Cardiac septum (tissue), 1 donor: Measurements from ENCODE around the gene NEURL1B. TPM values are rescaled to one million over a fixed set of nuclear protein-coding genes. Genes with fewer than 3 reads are reported as not detected.

Source experiments
- DNase-seq: peaks from one replicate; pipeline ENCODE4 v3.0.0-alpha.2; 2020; ENCODE audit warnings: low spot score
- intact Hi-C: fragments of 100-400 bp; cut with DNase I; formaldehyde crosslinking; loops from one replicate; pipeline ENCODE4 v1.14.0; 2022
- total RNA-seq: library from RNA; stranded (reverse); fragmentation: NEBNext Ultra II Directional; extraction: Animal tissue kit (Norgen Biotek cat#: 25700); gene quantifications from one replicate; pipeline ENCODE4 v1.2.1, GENCODE V29; 2021
- donor health status: DM: no; HTN: no; CAD: no.

NEURL1B gene
- total RNA-seq, 1 donor from 2014 or later: 19.7 TPM

GRCh38 chr5:172630986-172631385 lies 10.1 kb upstream of the NEURL1B start:
- intact Hi-C loops: no loop called here
- DNase-seq: peak; percentile 51

DNA sequence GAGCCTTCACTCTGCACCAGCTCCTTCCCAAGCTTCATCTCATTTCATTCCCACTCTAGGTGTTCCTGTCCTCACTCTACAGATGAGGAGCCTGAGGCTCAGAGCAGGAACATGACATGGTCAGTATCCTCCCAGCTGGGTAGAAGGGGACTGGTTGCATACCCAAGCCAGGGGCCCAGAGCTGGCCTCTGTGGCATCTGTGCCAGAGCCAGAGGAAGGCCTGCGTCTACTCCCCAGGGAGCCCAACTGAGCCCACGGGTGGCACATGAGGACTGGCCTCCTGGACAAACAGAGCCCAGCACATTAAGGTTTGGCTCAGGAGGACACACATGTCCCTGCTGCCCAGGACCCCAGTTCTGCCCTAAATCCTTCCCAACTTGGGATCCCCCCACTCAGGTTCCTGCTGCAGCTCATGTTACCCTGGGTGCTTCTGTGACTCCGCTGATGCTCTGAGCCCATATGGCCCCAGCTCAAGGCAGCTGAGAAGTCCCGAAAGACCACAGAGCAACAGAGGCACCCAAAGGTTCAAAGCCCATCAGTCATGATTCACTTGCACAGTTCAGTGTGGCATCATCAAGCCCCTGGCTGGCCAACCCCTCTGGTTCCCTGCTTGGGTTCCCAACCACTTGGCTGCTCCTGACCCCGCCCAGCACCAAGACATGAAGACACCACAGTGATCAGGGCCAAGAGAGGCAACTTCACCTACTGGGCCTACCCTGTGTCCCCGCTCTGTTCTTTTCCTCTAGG lies 8.5 kb upstream of the NEURL1B start:
- intact Hi-C loops: no loop called here
- DNase-seq: peak; percentile 62

DNA sequence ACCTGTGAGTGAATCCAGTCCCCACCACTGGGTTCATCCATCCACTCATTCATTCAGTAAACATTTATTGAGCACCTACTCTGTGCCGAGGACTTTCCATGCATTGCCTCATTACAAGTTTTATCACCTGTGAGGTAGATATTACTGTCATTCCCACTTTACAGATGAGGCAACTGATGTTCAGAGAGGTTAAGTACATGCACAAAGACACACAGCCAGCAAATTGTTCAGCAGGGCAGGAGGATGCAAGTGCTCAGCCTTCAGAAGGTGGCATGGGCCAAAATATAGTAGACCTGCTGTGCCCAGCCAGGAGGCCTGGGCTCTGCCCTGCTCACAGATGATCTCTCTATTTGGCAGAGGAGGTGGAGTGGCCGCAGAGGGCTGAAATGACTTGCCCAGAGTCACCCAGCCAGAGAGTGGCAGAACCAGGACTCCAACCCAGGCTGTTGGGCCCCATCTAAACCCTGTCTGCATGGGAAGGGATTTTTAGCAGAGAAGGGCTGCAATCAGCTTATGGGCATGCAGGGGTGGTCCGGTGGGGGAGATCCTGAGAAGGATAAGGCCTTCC lies 7.6 kb upstream of the NEURL1B start:
- intact Hi-C loops: no loop called here
- peak; percentile 71 for DNase-seq

- intact Hi-C loops: no loop called here
- DNase-seq: peak; percentile 70
These were observed 6.8 kb upstream of the NEURL1B start for GRCh38 chr5:172634106-172634899.

DNA sequence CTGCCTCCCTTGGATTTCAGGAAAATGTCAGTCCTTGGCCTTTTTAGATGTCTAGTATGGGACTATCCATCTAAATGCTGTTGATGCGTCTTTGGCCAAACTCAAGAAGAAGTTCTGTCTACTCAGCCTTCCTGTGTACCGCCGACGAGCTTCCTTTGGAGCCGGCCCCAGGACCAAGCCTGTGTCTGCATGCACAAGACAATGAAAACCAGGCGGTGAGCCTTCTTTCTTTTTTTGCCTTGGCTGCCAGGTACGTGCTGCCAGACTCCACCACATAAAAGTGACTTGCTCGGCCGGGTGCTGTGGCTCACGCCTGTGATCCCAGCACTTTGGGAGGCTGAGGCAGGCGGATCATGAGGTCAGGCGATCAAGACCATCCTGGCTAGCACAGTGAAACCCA lies 6.0 kb upstream of the NEURL1B start:
- intact Hi-C loops: no loop called here
- DNase-seq: peak; percentile 58

DNA sequence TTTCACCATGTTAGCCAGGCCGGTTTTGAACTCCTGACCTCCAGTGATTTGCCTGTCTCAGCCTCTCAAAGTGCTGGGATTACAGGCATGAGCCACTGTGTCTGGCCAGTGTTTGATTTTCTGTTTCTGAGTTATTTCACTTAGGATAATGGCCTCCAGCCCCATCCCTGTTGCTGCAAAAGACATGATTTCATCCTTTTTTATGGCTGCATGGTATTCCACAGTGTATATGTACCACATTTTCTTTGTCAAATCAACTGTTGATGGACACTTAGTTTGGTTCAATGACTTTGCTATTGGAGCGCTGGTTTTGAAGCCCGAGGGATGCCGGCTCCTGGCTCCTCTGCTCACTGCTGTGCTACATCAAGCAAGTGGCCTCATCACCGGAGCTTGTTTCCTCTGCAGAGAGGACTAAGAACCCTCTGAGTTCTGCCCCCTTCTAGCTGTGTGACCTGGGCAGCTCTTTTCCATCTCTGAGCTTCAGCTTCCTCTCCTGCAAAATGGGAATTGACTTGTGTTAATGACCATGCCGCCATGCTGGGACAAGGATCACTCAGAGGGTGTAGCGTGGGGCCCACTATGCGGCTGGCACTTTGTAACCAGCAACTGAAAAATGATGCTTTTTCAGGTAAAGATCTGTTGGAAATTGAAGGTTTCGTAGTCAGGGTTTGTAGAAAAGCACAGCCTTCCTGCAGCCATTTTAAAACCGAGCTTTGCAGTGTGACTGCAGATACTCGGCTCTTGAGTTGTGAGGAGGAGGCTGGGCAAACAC lies 4.6 kb upstream of the NEURL1B start:
- DNase-seq: peak; percentile 63

GRCh38 chr5:172637110-172637580 lies 3.9 kb upstream of the NEURL1B start:
- peak; percentile 74 for DNase-seq

More for the DNA sequence above, 4.6 kb upstream of the NEURL1B start:
- intact Hi-C loops: no loop called here

GRCh38 chr5:172637740-172638139 lies 3.3 kb upstream of the NEURL1B start:
- intact Hi-C loops: no loop called here
- DNase-seq: peak; percentile 33

More at GRCh38 chr5:172637110-172637580, 3.9 kb upstream of the NEURL1B start:
- intact Hi-C loops: no loop called here

DNA sequence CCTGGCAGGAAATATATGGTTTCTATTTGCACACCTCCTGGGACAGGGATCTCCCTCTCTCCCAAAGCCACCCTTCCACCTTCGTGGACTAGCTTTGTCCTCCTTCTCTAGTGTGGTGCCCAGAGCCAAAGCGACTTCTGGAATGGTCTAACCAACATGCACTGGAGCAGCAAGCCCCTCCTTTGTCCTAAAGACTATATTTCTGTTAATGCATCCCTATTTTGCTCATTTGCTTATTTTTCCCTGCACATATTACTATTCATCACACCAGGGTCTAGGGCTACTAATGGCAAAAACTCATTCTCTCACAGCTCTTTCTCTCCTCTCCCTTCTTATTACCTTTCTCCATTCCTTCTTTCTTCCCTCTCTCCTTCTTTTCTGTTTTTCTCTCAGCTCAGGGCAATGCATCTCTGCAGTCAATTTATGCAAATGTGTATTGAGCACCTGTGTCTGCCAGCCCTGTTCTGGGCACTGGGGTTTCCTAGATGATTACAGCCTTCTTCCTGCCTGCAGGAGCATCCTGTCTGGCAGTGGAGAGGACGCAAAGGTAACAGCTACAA lies 2.8 kb upstream of the NEURL1B start:
- DNase-seq: peak; percentile 31
- intact Hi-C loops: no loop called here

DNA sequence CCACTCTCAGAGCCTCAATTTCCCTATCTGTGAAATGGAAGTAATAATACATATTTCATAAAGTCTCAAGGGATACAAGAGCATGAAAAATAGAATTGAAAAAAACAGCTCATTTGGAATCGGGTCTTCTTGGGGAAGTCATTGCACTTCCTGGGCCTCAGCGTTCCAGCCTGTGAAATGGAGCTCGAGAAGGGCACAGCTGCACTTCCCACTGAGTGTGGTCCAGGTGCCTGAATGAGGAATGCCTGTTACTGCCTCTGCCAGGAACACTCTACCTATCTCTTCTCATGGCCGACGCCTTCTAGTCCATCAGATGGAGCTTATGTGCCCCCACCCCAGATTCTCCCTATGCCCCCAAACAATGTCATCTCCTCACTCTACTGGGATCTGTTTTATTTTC lies 924 bp upstream of the NEURL1B start:
- no peak for DNase-seq
- intact Hi-C loops: loop anchor here (2.0 to 5.0 kb wide), 4 partner anchors 33 to 161 kb away; no protein-coding TSS in a partner anchor

GRCh38 chr5:172641359-172642050 lies 442 bp downstream of the NEURL1B start:
- intact Hi-C loops: loop anchor here (2.0 to 5.0 kb wide), 4 partner anchors 34 to 163 kb away; no protein-coding TSS in a partner anchor
- DNase-seq: no peak

DNA sequence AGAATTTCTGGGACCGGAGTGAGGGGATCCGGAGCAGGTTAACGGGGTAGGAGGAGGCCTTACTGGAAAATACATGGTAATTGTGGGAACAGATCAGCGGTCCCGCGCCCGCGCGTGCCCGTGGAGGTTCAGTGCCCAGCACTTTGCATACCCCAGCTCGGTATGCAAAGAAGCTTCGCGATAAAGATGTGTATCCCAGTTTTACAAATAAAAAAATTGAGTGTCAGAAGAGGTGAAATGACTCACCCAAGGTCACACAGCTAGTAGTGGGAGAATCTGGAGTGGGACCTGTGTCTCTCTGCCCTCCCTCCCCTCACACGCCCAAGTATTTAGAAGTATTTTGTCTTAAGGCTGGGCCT lies 967 bp downstream of the NEURL1B start:
- DNase-seq: no peak
- intact Hi-C loops: loop anchor here (5.0 kb wide), 2 partner anchors 35 to 145 kb away; no protein-coding TSS in a partner anchor

GRCh38 chr5:172642486-172642885 lies 1.4 kb downstream of the NEURL1B start:
- intact Hi-C loops: loop anchor here (5.0 kb wide), 2 partner anchors 35 to 145 kb away; no protein-coding TSS in a partner anchor
- no peak for DNase-seq

- DNase-seq: no peak
- intact Hi-C loops: loop anchor here (5.0 kb wide), 2 partner anchors 36 to 146 kb away; no protein-coding TSS in a partner anchor
These were observed 2.1 kb downstream of the NEURL1B start for GRCh38 chr5:172642926-172643871.

GRCh38 chr5:172644266-172644665 lies 3.2 kb downstream of the NEURL1B start:
- DNase-seq: no peak
- intact Hi-C loops: loop anchor here (5.0 kb wide), 2 partner anchors 37 to 147 kb away; no protein-coding TSS in a partner anchor

- intact Hi-C loops: loop anchor here (5.0 kb wide), 2 partner anchors 37 to 147 kb away; no protein-coding TSS in a partner anchor
- DNase-seq: no peak
These were observed 3.6 kb downstream of the NEURL1B start for GRCh38 chr5:172644711-172645110.
